ENCODE measurements around the gene LARGE1.

The LARGE1 gene

GRCh38 chr22:33557836-33558235, 362.4 kb downstream of the LARGE1 start:
- DNase-seq (ENCODE audit: low spot score): no peak

- no peak for DNase-seq (ENCODE audit: low spot score)
Observed at GRCh38 chr22:33555814-33556522, 364.3 kb downstream of the LARGE1 start.

- DNase-seq (ENCODE audit: low spot score): no peak
Observed at GRCh38 chr22:33553493-33553892, 366.8 kb downstream of the LARGE1 start.

- DNase-seq (ENCODE audit: low spot score): no peak
Observed at GRCh38 chr22:33544707-33545106, 375.6 kb downstream of the LARGE1 start.

GRCh38 chr22:33542722-33543121, 377.6 kb downstream of the LARGE1 start:
- no peak for DNase-seq (ENCODE audit: low spot score)

GRCh38 chr22:33542153-33542552, 378.1 kb downstream of the LARGE1 start:
- DNase-seq (ENCODE audit: low spot score): no peak

GRCh38 chr22:33539902-33540751, 380.1 kb downstream of the LARGE1 start:
- no peak for DNase-seq (ENCODE audit: low spot score)

GRCh38 chr22:33539202-33539901, 380.9 kb downstream of the LARGE1 start:
- no peak for DNase-seq (ENCODE audit: low spot score)

GRCh38 chr22:33538277-33538885, 381.9 kb downstream of the LARGE1 start:
- DNase-seq (ENCODE audit: low spot score): no peak

- no peak for DNase-seq (ENCODE audit: low spot score)
Observed at GRCh38 chr22:33537059-33537458, 383.2 kb downstream of the LARGE1 start.

GRCh38 chr22:33535937-33536875, 384.1 kb downstream of the LARGE1 start:
- no peak for DNase-seq (ENCODE audit: low spot score)

GRCh38 chr22:33529424-33530113, 390.7 kb downstream of the LARGE1 start:
- DNase-seq (ENCODE audit: low spot score): no peak

GRCh38 chr22:33528183-33528582, 392.1 kb downstream of the LARGE1 start:
- no peak for DNase-seq (ENCODE audit: low spot score)

GRCh38 chr22:33526434-33527107, 393.7 kb downstream of the LARGE1 start:
- DNase-seq (ENCODE audit: low spot score): no peak

GRCh38 chr22:33524511-33525260, 395.6 kb downstream of the LARGE1 start:
- DNase-seq (ENCODE audit: low spot score): no peak

- DNase-seq (ENCODE audit: low spot score): no peak
Observed at GRCh38 chr22:33521879-33522665, 398.2 kb downstream of the LARGE1 start.

GRCh38 chr22:33520904-33521780, 399.1 kb downstream of the LARGE1 start:
- no peak for DNase-seq (ENCODE audit: low spot score)

Data from hematopoietic multipotent progenitor cell treated with erythropoietin and hydrocortisone succinate and interleukin-3 and kit ligand, for 17 days (in vitro differentiated cells).